Stimulated activated naive B cell treated with anti-CD40 and anti-IgM and Interleukin-4, amounts not matched to agents 10 μg/mL and 1 μg/mL and 100 μg/mL, for 72 hours (primary cell): Measurements from ENCODE around the gene SELENOV.

Source experiments
- ATAC-seq, 2 donors: fragments of 150-1000 bp; cut with Tn5 transposase; replicated peaks; 2 replicates each; pipeline ENCODE4 v1.10.0; 2021; ENCODE audit warnings: moderate library complexity in 1 of 2
- DNase-seq: peaks from one replicate; pipeline ENCODE4 v3.0.0; 2021
- H3K27ac Mint-ChIP-seq: one replicate; pipeline ENCODE4 v1.8.0; 2022; ENCODE audit warnings: mild to moderate bottlenecking, mixed read lengths
- H3K27me3 Mint-ChIP-seq, 2 donors: one replicate each; pipeline ENCODE4 v1.8.0; 2022; ENCODE audit warnings: mixed read lengths in 2 of 2
- H3K36me3 Mint-ChIP-seq, 2 donors: one replicate each; pipeline ENCODE4 v1.8.0; 2022; ENCODE audit warnings: mixed read lengths in 2 of 2, mild to moderate bottlenecking in 1 of 2
- H3K4me1 Mint-ChIP-seq, 2 donors: one replicate each; pipeline ENCODE4 v1.8.0; 2022; ENCODE audit warnings: mixed read lengths in 2 of 2, mild to moderate bottlenecking in 1 of 2
- H3K4me3 Mint-ChIP-seq, 2 donors: one replicate each; pipeline ENCODE4 v1.8.0; 2022; ENCODE audit warnings: mild to moderate bottlenecking in 2 of 2, mixed read lengths in 2 of 2, moderate library complexity in 1 of 2
- H3K9me3 Mint-ChIP-seq, 2 donors: one replicate each; pipeline ENCODE4 v1.8.0; 2022; ENCODE audit warnings: mixed read lengths in 2 of 2, mild to moderate bottlenecking in 1 of 2

The SELENOV gene

DNA sequence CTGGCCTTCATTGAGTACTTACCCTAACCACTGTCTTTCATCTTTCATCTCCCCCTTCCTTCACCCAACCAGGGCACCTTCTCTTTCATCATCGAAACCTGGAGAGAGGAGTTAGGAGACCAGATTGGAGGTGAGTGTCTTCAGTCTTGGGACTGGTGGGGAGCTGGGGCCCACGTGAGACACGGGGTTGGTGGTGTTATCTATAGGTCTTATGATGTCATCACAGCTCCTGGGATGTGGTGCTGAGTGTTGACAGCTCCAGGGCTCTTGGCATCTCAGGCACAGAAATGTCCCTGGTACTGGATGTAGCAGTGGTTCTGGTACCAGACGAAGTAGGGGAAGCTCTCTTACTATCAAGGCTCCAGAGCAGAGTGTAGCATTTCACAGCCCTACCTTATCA lies 14.4 kb upstream of the SELENOV start:
- peaks cover 3 to 6% of the 10 kb centered on the region in 2 donors for H3K36me3 Mint-ChIP-seq
- DNase-seq (no peak), ATAC-seq (no peak)
- no peak overlapping the region for H3K27ac Mint-ChIP-seq
- H3K4me3 Mint-ChIP-seq: peak overlapping the region in 1 of 2 donors; percentile 33
- H3K4me1 Mint-ChIP-seq: peaks cover 26 to 36% of the 10 kb centered on the region in 2 donors
- H3K9me3 Mint-ChIP-seq: peaks cover 0 to 2% of the 10 kb centered on the region in 2 donors
- H3K27me3 Mint-ChIP-seq: peaks cover 48 to 65% of the 10 kb centered on the region in 2 donors

- H3K27ac Mint-ChIP-seq: no peak overlapping the region
- no peak for ATAC-seq
These were observed 13.6 kb upstream of the SELENOV start for GRCh38 chr19:39501340-39501739.

GRCh38 chr19:39502640-39503417 lies 12.1 kb upstream of the SELENOV start:
- H3K36me3 Mint-ChIP-seq: peaks cover 6 to 7% of the 10 kb centered on the region in 2 donors
- H3K4me1 Mint-ChIP-seq: peaks cover 34 to 50% of the 10 kb centered on the region in 2 donors
- peaks cover 54 to 73% of the 10 kb centered on the region in 2 donors for H3K27me3 Mint-ChIP-seq
- DNase-seq (peak; percentile 63), ATAC-seq (peak; percentile 47 to 48)
- peak overlapping the region; percentile 23 to 65 for H3K4me3 Mint-ChIP-seq
- no peak overlapping the region for H3K27ac Mint-ChIP-seq
- peaks cover 2 to 3% of the 10 kb centered on the region in 2 donors for H3K9me3 Mint-ChIP-seq

More at GRCh38 chr19:39501340-39501739, 13.6 kb upstream of the SELENOV start:
- H3K4me1 Mint-ChIP-seq: peaks cover 29 to 39% of the 10 kb centered on the region in 2 donors
- peaks cover 1 to 2% of the 10 kb centered on the region in 2 donors for H3K9me3 Mint-ChIP-seq
- peaks cover 5 to 6% of the 10 kb centered on the region in 2 donors for H3K36me3 Mint-ChIP-seq
- H3K4me3 Mint-ChIP-seq: no peak overlapping the region
- DNase-seq: no peak
- H3K27me3 Mint-ChIP-seq: peaks cover 51 to 69% of the 10 kb centered on the region in 2 donors

- peak overlapping the region; percentile 48 for H3K27ac Mint-ChIP-seq
- peak overlapping the region; percentile 76 to 94 for H3K4me3 Mint-ChIP-seq
- peaks cover 18 to 31% of the 10 kb centered on the region in 2 donors for H3K4me1 Mint-ChIP-seq
- H3K27me3 Mint-ChIP-seq: peaks cover 42 to 63% of the 10 kb centered on the region in 2 donors
- ATAC-seq (no peak), DNase-seq (no peak)
- H3K36me3 Mint-ChIP-seq: peaks cover 6 to 7% of the 10 kb centered on the region in 2 donors
- H3K9me3 Mint-ChIP-seq: peaks cover 2 to 3% of the 10 kb centered on the region in 2 donors
These were observed 8.4 kb upstream of the SELENOV start for GRCh38 chr19:39506598-39506943.

DNA sequence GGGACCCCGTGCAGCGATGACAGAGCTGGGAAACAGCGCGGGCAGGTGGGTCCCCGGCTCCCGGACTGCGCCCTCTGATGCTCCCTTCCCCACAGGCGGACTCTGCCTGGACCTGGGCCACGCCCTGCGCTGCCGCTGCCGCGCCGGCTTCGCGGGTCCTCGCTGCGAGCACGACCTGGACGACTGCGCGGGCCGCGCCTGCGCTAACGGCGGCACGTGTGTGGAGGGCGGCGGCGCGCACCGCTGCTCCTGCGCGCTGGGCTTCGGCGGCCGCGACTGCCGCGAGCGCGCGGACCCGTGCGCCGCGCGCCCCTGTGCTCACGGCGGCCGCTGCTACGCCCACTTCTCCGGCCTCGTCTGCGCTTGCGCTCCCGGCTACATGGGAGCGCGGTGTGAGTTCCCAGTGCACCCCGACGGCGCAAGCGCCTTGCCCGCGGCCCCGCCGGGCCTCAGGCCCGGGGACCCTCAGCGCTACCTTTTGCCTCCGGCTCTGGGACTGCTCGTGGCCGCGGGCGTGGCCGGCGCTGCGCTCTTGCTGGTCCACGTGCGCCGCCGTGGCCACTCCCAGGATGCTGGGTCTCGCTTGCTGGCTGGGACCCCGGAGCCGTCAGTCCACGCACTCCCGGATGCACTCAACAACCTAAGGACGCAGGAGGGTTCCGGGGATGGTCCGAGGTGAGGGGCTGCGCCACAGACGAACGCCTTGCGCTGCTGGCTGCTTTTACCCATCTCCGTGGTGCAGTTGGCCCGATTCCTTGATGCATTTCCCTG lies 7.8 kb upstream of the SELENOV start:
- H3K9me3 Mint-ChIP-seq: peaks cover 2 to 3% of the 10 kb centered on the region in 2 donors
- H3K27ac Mint-ChIP-seq: peak overlapping the region; percentile 76

DNA sequence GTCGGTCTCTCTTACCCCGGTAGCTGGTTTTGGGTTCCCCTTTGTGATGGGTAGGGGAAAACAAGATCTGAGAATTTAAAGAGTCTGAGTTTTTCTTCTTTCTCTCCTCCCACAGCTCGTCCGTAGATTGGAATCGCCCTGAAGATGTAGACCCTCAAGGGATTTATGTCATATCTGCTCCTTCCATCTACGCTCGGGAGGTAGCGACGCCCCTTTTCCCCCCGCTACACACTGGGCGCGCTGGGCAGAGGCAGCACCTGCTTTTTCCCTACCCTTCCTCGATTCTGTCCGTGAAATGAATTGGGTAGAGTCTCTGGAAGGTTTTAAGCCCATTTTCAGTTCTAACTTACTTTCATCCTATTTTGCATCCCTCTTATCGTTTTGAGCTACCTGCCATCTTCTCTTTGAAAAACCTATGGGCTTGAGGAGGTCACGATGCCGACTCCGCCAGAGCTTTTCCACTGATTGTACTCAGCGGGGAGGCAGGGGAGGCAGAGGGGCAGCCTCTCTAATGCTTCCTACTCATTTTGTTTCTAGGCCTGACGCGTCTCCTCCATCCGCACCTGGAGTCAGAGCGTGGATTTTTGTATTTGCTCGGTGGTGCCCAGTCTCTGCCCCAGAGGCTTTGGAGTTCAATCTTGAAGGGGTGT lies 7.1 kb upstream of the SELENOV start:
- peak overlapping the region; percentile 76 for H3K27ac Mint-ChIP-seq
- ATAC-seq: no peak
- peaks cover 6 to 7% of the 10 kb centered on the region in 2 donors for H3K36me3 Mint-ChIP-seq
- peaks cover 18 to 31% of the 10 kb centered on the region in 2 donors for H3K4me1 Mint-ChIP-seq
- peak overlapping the region; percentile 86 to 94 for H3K4me3 Mint-ChIP-seq
- peaks cover 2 to 3% of the 10 kb centered on the region in 2 donors for H3K9me3 Mint-ChIP-seq
- peaks cover 46 to 71% of the 10 kb centered on the region in 2 donors for H3K27me3 Mint-ChIP-seq
- no peak for DNase-seq

More for the DNA sequence above, 7.8 kb upstream of the SELENOV start:
- peaks cover 6 to 7% of the 10 kb centered on the region in 2 donors for H3K36me3 Mint-ChIP-seq
- DNase-seq: peak; percentile 55
- H3K4me3 Mint-ChIP-seq: peak overlapping the region; percentile 86 to 94
- H3K4me1 Mint-ChIP-seq: peaks cover 18 to 31% of the 10 kb centered on the region in 2 donors
- H3K27me3 Mint-ChIP-seq: peaks cover 42 to 64% of the 10 kb centered on the region in 2 donors
- ATAC-seq: peak; percentile 78 to 83

- H3K4me3 Mint-ChIP-seq: no peak overlapping the region
- H3K4me1 Mint-ChIP-seq: peaks cover 13 to 24% of the 10 kb centered on the region in 2 donors
- peaks cover 48 to 71% of the 10 kb centered on the region in 2 donors for H3K27me3 Mint-ChIP-seq
- DNase-seq: no peak
- no peak overlapping the region for H3K27ac Mint-ChIP-seq
- peaks cover 0 to 3% of the 10 kb centered on the region in 2 donors for H3K9me3 Mint-ChIP-seq
- peaks cover under 1 to 3% of the 10 kb centered on the region in 2 donors for H3K36me3 Mint-ChIP-seq
- ATAC-seq: no peak
These were observed 6.3 kb upstream of the SELENOV start for GRCh38 chr19:39508629-39509028.

GRCh38 chr19:39509233-39509632 lies 5.7 kb upstream of the SELENOV start:
- Mint-ChIP-seq H3K4me1 (peaks cover 12 to 21% of the 10 kb centered on the region in 2 donors), H3K27ac (no peak overlapping the region), H3K36me3 (peaks cover 0 to 3% of the 10 kb centered on the region in 2 donors), H3K4me3 (no peak overlapping the region), H3K27me3 (peaks cover 47 to 71% of the 10 kb centered on the region in 2 donors), H3K9me3 (peaks cover 0 to 3% of the 10 kb centered on the region in 2 donors)
- DNase-seq (no peak), ATAC-seq (no peak)

- no peak for DNase-seq
- Mint-ChIP-seq H3K4me3 (no peak overlapping the region), H3K27me3 (peaks cover 51 to 73% of the 10 kb centered on the region in 2 donors)
These were observed 2.0 kb upstream of the SELENOV start for GRCh38 chr19:39512988-39513387.

GRCh38 chr19:39515551-39516191 lies 732 bp downstream of the SELENOV start:
- Mint-ChIP-seq H3K27ac (peak overlapping the region; percentile 42), H3K4me1 (peaks cover 11 to 22% of the 10 kb centered on the region in 2 donors), H3K27me3 (peaks cover 48 to 69% of the 10 kb centered on the region in 2 donors), H3K4me3 (peak overlapping the region; percentile 66 to 83), H3K9me3 (no peaks in the 10 kb centered on the region), H3K36me3 (no peaks in the 10 kb centered on the region)
- no peak for ATAC-seq
- no peak for DNase-seq

More at GRCh38 chr19:39512988-39513387, 2.0 kb upstream of the SELENOV start:
- Mint-ChIP-seq H3K4me1 (peaks cover 12 to 24% of the 10 kb centered on the region in 2 donors), H3K27ac (no peak overlapping the region), H3K9me3 (no peaks in the 10 kb centered on the region), H3K36me3 (no peaks in the 10 kb centered on the region)
- no peak for ATAC-seq

GRCh38 chr19:39516270-39516669 lies 1.3 kb downstream of the SELENOV start:
- no peaks in the 10 kb centered on the region for H3K36me3 Mint-ChIP-seq
- H3K4me1 Mint-ChIP-seq: peaks cover 11 to 22% of the 10 kb centered on the region in 2 donors
- H3K27me3 Mint-ChIP-seq: peaks cover 48 to 69% of the 10 kb centered on the region in 2 donors
- DNase-seq (no peak), ATAC-seq (peak; percentile 46 to 50)
- H3K27ac Mint-ChIP-seq: peak overlapping the region; percentile 42
- no peaks in the 10 kb centered on the region for H3K9me3 Mint-ChIP-seq
- peak overlapping the region; percentile 17 to 59 for H3K4me3 Mint-ChIP-seq

GRCh38 chr19:39517432-39517831 lies 2.5 kb downstream of the SELENOV start:
- Mint-ChIP-seq H3K27me3 (peaks cover 45 to 64% of the 10 kb centered on the region in 2 donors), H3K9me3 (no peaks in the 10 kb centered on the region), H3K27ac (no peak overlapping the region), H3K4me3 (no peak overlapping the region), H3K4me1 (peaks cover 11 to 22% of the 10 kb centered on the region in 2 donors), H3K36me3 (no peaks in the 10 kb centered on the region)
- ATAC-seq: no peak
- no peak for DNase-seq

GRCh38 chr19:39518458-39518857 lies 3.5 kb downstream of the SELENOV start:
- H3K27me3 Mint-ChIP-seq: peaks cover 38 to 54% of the 10 kb centered on the region in 2 donors

More at GRCh38 chr19:39518458-39518857, 3.5 kb downstream of the SELENOV start:
- H3K9me3 Mint-ChIP-seq: no peaks in the 10 kb centered on the region
- no peak for ATAC-seq
- no peak for DNase-seq
- no peak overlapping the region for H3K27ac Mint-ChIP-seq
- H3K4me3 Mint-ChIP-seq: no peak overlapping the region
- H3K4me1 Mint-ChIP-seq: peaks cover 11 to 22% of the 10 kb centered on the region in 2 donors
- H3K36me3 Mint-ChIP-seq: no peaks in the 10 kb centered on the region
